ENCODE data around the gene TAF1B.

- TF ChIP-seq POLR2A (IDR thresholded peaks at IDR 0.05; ENCODE audit: low read length) (no peak), GATA1 (IDR thresholded peaks at IDR 0.05; ENCODE audit: low read depth, low read length) (no peak)
Observed at GRCh38 chr2:9844036-9844483, 786 bp downstream of the TAF1B start.

All from erythroblast (primary cell).